GM19455 (cell line): ENCODE measurements around the gene MPV17L.
"Not testable (repeated sequence)": the region's sequence is repeated elsewhere in the genome, so short reads cannot be mapped to it uniquely, and the experiment has no call there.

ENCODE experiments used
- ATAC-seq: cut with Tn5 transposase; IDR thresholded peaks from one replicate; pipeline ENCODE4 v1.9.1; 2021; ENCODE audit not compliant: unreplicated experiment

The MPV17L gene

GRCh38 chr16:15395631-15396508 lies at the start of gene MPV17L:
Gene MPV17L, plus strand, starts transcription at chr16:15395754. Its CDS starts 144 bp downstream, at chr16:15395898.
- not testable (repeated sequence) for ATAC-seq

GRCh38 chr16:15348721-15349120 lies 46.8 kb upstream of the MPV17L start:
- not testable (repeated sequence) for ATAC-seq

- ATAC-seq = not testable (repeated sequence)
These were observed 44.3 kb upstream of the MPV17L start for GRCh38 chr16:15351251-15351650.

- not testable (repeated sequence) for ATAC-seq
These were observed 43.8 kb upstream of the MPV17L start for GRCh38 chr16:15351745-15352144.

- ATAC-seq = not testable (repeated sequence)
These were observed 42.7 kb upstream of the MPV17L start for GRCh38 chr16:15352852-15353251.

GRCh38 chr16:15354846-15355245 lies 40.7 kb upstream of the MPV17L start:
- not testable (repeated sequence) for ATAC-seq

- ATAC-seq = not testable (repeated sequence)
These were observed 38.1 kb upstream of the MPV17L start for GRCh38 chr16:15357495-15357894.

GRCh38 chr16:15378194-15378593 lies 17.4 kb upstream of the MPV17L start, which contains the start of gene NPIPA5:
Gene NPIPA5, minus strand, starts transcription at chr16:15378294. Its CDS starts 0 bp downstream, at chr16:15378294.
- ATAC-seq = not testable (repeated sequence)

GRCh38 chr16:15382810-15383209 lies 12.7 kb upstream of the MPV17L start:
- not testable (repeated sequence) for ATAC-seq

- not testable (repeated sequence) for ATAC-seq
These were observed 7.5 kb upstream of the MPV17L start for GRCh38 chr16:15388060-15388459.

- not testable (repeated sequence) for ATAC-seq
These were observed 5.6 kb upstream of the MPV17L start for GRCh38 chr16:15389916-15390315.

GRCh38 chr16:15393025-15393424 lies 2.5 kb upstream of the MPV17L start:
- not testable (repeated sequence) for ATAC-seq

GRCh38 chr16:15396509-15396829 lies 915 bp downstream of the MPV17L start:
- ATAC-seq = not testable (repeated sequence)

GRCh38 chr16:15396948-15397594 lies 1.5 kb downstream of the MPV17L start:
- ATAC-seq = no peak

GRCh38 chr16:15398618-15399316 lies 3.2 kb downstream of the MPV17L start:
- ATAC-seq = no peak

- no peak for ATAC-seq
These were observed 3.8 kb downstream of the MPV17L start for GRCh38 chr16:15399317-15399716.

GRCh38 chr16:15400314-15400713 lies 4.8 kb downstream of the MPV17L start:
- ATAC-seq = not testable (repeated sequence)

- no peak for ATAC-seq
These were observed 6.4 kb downstream of the MPV17L start for GRCh38 chr16:15401972-15402371.

GRCh38 chr16:15403392-15403995 lies 7.9 kb downstream of the MPV17L start:
- no peak for ATAC-seq

- not testable (repeated sequence) for ATAC-seq
These were observed 8.5 kb downstream of the MPV17L start for GRCh38 chr16:15404091-15404490.

GRCh38 chr16:15404792-15405191 lies 9.2 kb downstream of the MPV17L start:
- no peak for ATAC-seq
